H9 (cell line): ENCODE results near the gene HOGA1. TPM values are rescaled to one million over a fixed set of nuclear protein-coding genes. Genes with fewer than 3 reads are reported as not detected.

ENCODE experiments used
- DNase-seq: peaks from one replicate; pipeline ENCODE4 v3.0.0-alpha.2; 2017
- H2AFZ ChIP-seq: one replicate; pipeline ENCODE4 v1.6.1; 2013; ENCODE audit warnings: mild to moderate bottlenecking, low read length, control low read depth, moderate library complexity
- H2AK5ac ChIP-seq: 2 replicates; pipeline ENCODE4 v1.6.1; 2013; ENCODE audit warnings: low read length, control low read depth, mixed read lengths; ENCODE audit not compliant: insufficient read length
- H2BK120ac ChIP-seq: one replicate; pipeline ENCODE4 v1.6.1; 2013; ENCODE audit warnings: low read depth, mild to moderate bottlenecking, low read length, control low read depth, inconsistent platforms; ENCODE audit not compliant: poor library complexity, severe bottlenecking
- H2BK12ac ChIP-seq: 2 replicates; pipeline ENCODE4 v1.6.1; 2013; ENCODE audit warnings: low read length, control low read depth, mixed read lengths, low read depth; ENCODE audit not compliant: insufficient read length
- H2BK15ac ChIP-seq: 2 replicates; pipeline ENCODE4 v1.6.1; 2013; ENCODE audit warnings: low read depth, low read length, control low read depth
- H2BK20ac ChIP-seq: one replicate; pipeline ENCODE4 v1.6.1; 2013; ENCODE audit warnings: low read depth, mild to moderate bottlenecking, low read length, control low read depth, inconsistent platforms; ENCODE audit not compliant: poor library complexity, severe bottlenecking
- H2BK5ac ChIP-seq: 2 replicates; pipeline ENCODE4 v1.6.1; 2013; ENCODE audit warnings: low read length, control low read depth, mixed read lengths; ENCODE audit not compliant: insufficient read length
- H3K14ac ChIP-seq: 2 replicates; pipeline ENCODE4 v1.6.1; 2013; ENCODE audit warnings: low read length, control low read depth; ENCODE audit not compliant: insufficient read depth
- H3K18ac ChIP-seq: 2 replicates; pipeline ENCODE4 v1.6.1; 2013; ENCODE audit warnings: low read depth, mild to moderate bottlenecking, mixed read lengths, low read length, control low read depth; ENCODE audit not compliant: insufficient read length
- H3K23ac ChIP-seq: 2 replicates; pipeline ENCODE4 v1.6.1; 2013; ENCODE audit warnings: low read length, control low read depth, mixed read lengths, low read depth; ENCODE audit not compliant: insufficient read length
- H3K23me2 ChIP-seq: 2 replicates; pipeline ENCODE4 v1.6.1; 2013; ENCODE audit warnings: low read depth, mild to moderate bottlenecking, mixed read lengths, low read length, control low read depth; ENCODE audit not compliant: insufficient read length, poor library complexity, severe bottlenecking
- H3K27ac ChIP-seq: 2 replicates; pipeline ENCODE4 v1.5.1; 2013; ENCODE audit warnings: low read length, control low read depth, mixed read lengths, low read depth; ENCODE audit not compliant: insufficient read length
- H3K27me3 ChIP-seq: 2 replicates; pipeline ENCODE4 v1.6.1; 2013; ENCODE audit warnings: low read length, control low read depth, inconsistent platforms; ENCODE audit not compliant: insufficient read depth
- H3K4ac ChIP-seq: 2 replicates; pipeline ENCODE4 v1.6.1; 2013; ENCODE audit warnings: low read depth, mild to moderate bottlenecking, control low read depth, inconsistent platforms, low read length, moderate library complexity
- H3K4me1 ChIP-seq: 2 replicates; pipeline ENCODE4 v1.6.1; 2013; ENCODE audit warnings: low read length, control low read depth, inconsistent platforms; ENCODE audit not compliant: insufficient read depth
- H3K4me2 ChIP-seq: 2 replicates; pipeline ENCODE4 v1.6.1; 2013; ENCODE audit warnings: low read length, control low read depth, mixed read lengths; ENCODE audit not compliant: insufficient read length, insufficient read depth
- H3K56ac ChIP-seq: 2 replicates; pipeline ENCODE4 v1.6.1; 2013; ENCODE audit warnings: low read depth, mild to moderate bottlenecking, mixed read lengths, low read length, control low read depth; ENCODE audit not compliant: insufficient read length
- H3K79me1 ChIP-seq: 2 replicates; pipeline ENCODE4 v1.6.1; 2013; ENCODE audit warnings: low read depth, mild to moderate bottlenecking, moderate library complexity, low read length, control low read depth, inconsistent platforms; ENCODE audit not compliant: insufficient read depth, poor library complexity, severe bottlenecking
- H3K79me2 ChIP-seq: 2 replicates; pipeline ENCODE4 v1.6.1; 2013; ENCODE audit warnings: low read length, control low read depth, inconsistent platforms; ENCODE audit not compliant: insufficient read depth
- H3K9ac ChIP-seq: 2 replicates; pipeline ENCODE4 v1.6.1; 2013; ENCODE audit warnings: low read length, control low read depth, mixed read lengths; ENCODE audit not compliant: insufficient read length; ENCODE audit errors: extremely low read depth
- H3K9me3 ChIP-seq: one replicate; pipeline ENCODE4 v1.6.1; 2013; ENCODE audit warnings: low read depth, low read length, inconsistent platforms; ENCODE audit not compliant: control insufficient read depth
- H3T11ph ChIP-seq: one replicate; pipeline ENCODE4 v1.6.1; 2013; ENCODE audit warnings: mild to moderate bottlenecking, low read length, control low read depth, inconsistent platforms
- H4K20me1 ChIP-seq: one replicate; pipeline ENCODE4 v1.6.1; 2013; ENCODE audit not compliant: control insufficient read depth, insufficient read length, insufficient read depth
- H4K5ac ChIP-seq: 2 replicates; pipeline ENCODE4 v1.6.1; 2013; ENCODE audit warnings: low read depth, mild to moderate bottlenecking, mixed read lengths, low read length, control low read depth; ENCODE audit not compliant: insufficient read length
- H4K8ac ChIP-seq: replicated peaks from 2 replicates; pipeline ENCODE4 v1.6.1; 2013; ENCODE audit warnings: low read length, control low read depth, mixed read lengths, low read depth; ENCODE audit not compliant: insufficient read length
- H4K91ac ChIP-seq: 2 replicates; pipeline ENCODE4 v1.6.1; 2013; ENCODE audit warnings: low read depth, mild to moderate bottlenecking, moderate library complexity, mixed read lengths, low read length, control low read depth; ENCODE audit not compliant: insufficient read length
- H3K27ac Mint-ChIP-seq, 3 experiments: 2 replicates in 2 of 3; 3 replicates in 1 of 3; pipeline ENCODE4 v1.8.0; 2020 to 2021; ENCODE audit warnings: mixed read lengths in 3 of 3, mild to moderate bottlenecking in 1 of 3, moderate library complexity in 1 of 3
- H3K27me3 Mint-ChIP-seq: 2 replicates; pipeline ENCODE4 v1.8.0; 2021; ENCODE audit warnings: low read depth, mild to moderate bottlenecking, moderate library complexity, mixed read lengths
- H3K36me3 Mint-ChIP-seq, 3 experiments: 2 replicates in 2 of 3; 3 replicates in 1 of 3; pipeline ENCODE4 v1.8.0; 2020 to 2021; ENCODE audit warnings: low read depth in 3 of 3, mixed read lengths in 3 of 3; ENCODE audit not compliant: insufficient read depth in 1 of 3
- H3K4me1 Mint-ChIP-seq, 2 experiments: 2 replicates each; pipeline ENCODE4 v1.8.0; 2020; ENCODE audit warnings: mixed read lengths in 2 of 2
- H3K4me3 Mint-ChIP-seq, 2 experiments: 2 replicates in 1 of 2; 3 replicates in 1 of 2; pipeline ENCODE4 v1.8.0; 2020 to 2021; ENCODE audit warnings: mild to moderate bottlenecking in 2 of 2, mixed read lengths in 2 of 2, moderate library complexity in 1 of 2
- H3K9me3 Mint-ChIP-seq, 2 experiments: 2 replicates in 1 of 2; 3 replicates in 1 of 2; pipeline ENCODE4 v1.8.0; 2020; ENCODE audit warnings: mild to moderate bottlenecking in 2 of 2, mixed read lengths in 2 of 2, moderate library complexity in 1 of 2
- CTCF ChIP-seq: fragments of 200-600 bp; sonication (generic); conservative IDR thresholded peaks from 3 replicates; pipeline ENCODE4 v1.8.0; 2021; ENCODE audit warnings: antibody characterized with exemption, mild to moderate bottlenecking
- WGBS: extraction: QIAGEN DNeasy Blood & Tissue Kit; methylation state at CpG from one replicate; pipeline ENCODE4 v1.1.7; 2013; ENCODE audit warnings: missing lambda C conversion rate, low lambda C conversion rate, mixed read lengths; ENCODE audit not compliant: insufficient read length; ENCODE audit errors: extremely low coverage; 5-methylcytosine and 5-hydroxymethylcytosine counted together
- total RNA-seq: library from RNA; stranded (reverse); gene quantifications from 2 replicates; pipeline ENCODE4 v1.2.1, GENCODE V29; 2021

The HOGA1 gene
- total RNA-seq, 1 experiment from 2014 or later = 0.79 TPM

GRCh38 chr10:97564776-97565175 lies 19.4 kb upstream of the HOGA1 start:
- H3K4me1 Mint-ChIP-seq = peaks cover 7 to 9% of the 10 kb centered on the region in 2 experiments; a peak in 3 of 4 replicates
- Histone ChIP-seq H4K8ac (no peak overlapping the region), H2AFZ (no peak overlapping the region), H3K4me2 (no peak overlapping the region), H4K20me1 (no peaks in the 10 kb centered on the region), H3T11ph (no peak overlapping the region), H3K27ac (no peak overlapping the region), H2BK12ac (no peak overlapping the region), H2BK20ac (no peak overlapping the region), H4K91ac (no peak overlapping the region), H2BK120ac (no peak overlapping the region), H3K79me1 (no peaks in the 10 kb centered on the region), H3K56ac (no peak overlapping the region), H3K79me2 (no peaks in the 10 kb centered on the region), H3K18ac (no peak overlapping the region), H3K23me2 (no peaks in the 10 kb centered on the region), H2BK15ac (no peak overlapping the region), H3K4ac (no peak overlapping the region), H4K5ac (no peak overlapping the region), H3K9me3 (no peaks in the 10 kb centered on the region), H2BK5ac (no peak overlapping the region), H2AK5ac (no peak overlapping the region), H3K23ac (no peak overlapping the region), H3K9ac (no peak overlapping the region), H3K27me3 (no peaks in the 10 kb centered on the region), H3K14ac (no peak overlapping the region), H3K4me1 (no peaks in the 10 kb centered on the region)
- no peaks in the 10 kb centered on the region for H3K27me3 Mint-ChIP-seq
- no peak overlapping the region for H3K4me3 Mint-ChIP-seq
- H3K36me3 Mint-ChIP-seq = peaks cover 12 to 19% (median 15%) of the 10 kb centered on the region in 3 experiments
- DNase-seq = no peak
- peaks cover 15 to 27% of the 10 kb centered on the region in 2 experiments for H3K9me3 Mint-ChIP-seq
- H3K27ac Mint-ChIP-seq = no peak overlapping the region
- no peak for TF ChIP-seq CTCF
- no CpG with 5 or more reads among the region's 4 CpGs for WGBS
